Endothelial cell of umbilical vein (primary cell): Measurements from ENCODE around the gene KDM5C. TPM values are rescaled to one million over a fixed set of nuclear protein-coding genes. Genes with fewer than 3 reads are reported as not detected.

ENCODE experiments used
- BruUV-seq: library from RNA; stranded (reverse); fragments of 400-500 nt; replicated peaks from 2 replicates; lab custom pipeline; 2021; lab: Mats Ljungman, UMichigan
- CTCF ChIA-PET: fragments of 300-600, 350-600 bp; sonication (Branson Sonifier 250); formaldehyde crosslinking; loops from one replicate; lab custom pipeline; 2021; ENCODE audit warnings: antibody characterized with exemption, inconsistent platforms; lab: Charles Lee
- POLR2A ChIA-PET: fragments of 300-600, 350-600 bp; sonication (Branson Sonifier 250); formaldehyde crosslinking; loops from one replicate; lab custom pipeline; 2021; ENCODE audit warnings: antibody characterized with exemption, inconsistent platforms; lab: Charles Lee
- DNase-seq: peaks from one replicate; pipeline ENCODE4 v3.0.0-alpha.2; 2011; ENCODE audit warnings: low read depth, low spot score
- FAIRE-seq: peaks from 2 replicates; lab custom pipeline; 2011; peaks lifted over from hg19 to GRCh38; lab: Jason Lieb, UNC
- H2AFZ ChIP-seq: 2 replicates; pipeline ENCODE4 v1.6.0; 2012; ENCODE audit warnings: low read depth, low read length, control low read depth, inconsistent platforms
- H3K27ac ChIP-seq: 2 replicates; pipeline ENCODE4 v1.5.1; 2011; ENCODE audit warnings: low read depth, mild to moderate bottlenecking, control low read depth, low read length, moderate library complexity; ENCODE audit not compliant: insufficient read depth
- H3K27me3 ChIP-seq, 2 experiments: 2 replicates each; pipeline versions ENCODE4 v1.6.0 to v1.6.1; 2011; ENCODE audit warnings: low read length in 2 of 2, mixed read lengths in 1 of 2; ENCODE audit not compliant: control insufficient read depth in 2 of 2, insufficient read depth in 2 of 2
- H3K36me3 ChIP-seq, 2 experiments: 2 replicates in 1 of 2; 3 replicates in 1 of 2; pipeline ENCODE4 v1.5.1; 2011; ENCODE audit warnings: low read length in 2 of 2, mild to moderate bottlenecking in 1 of 2, moderate library complexity in 1 of 2; ENCODE audit not compliant: control insufficient read depth in 2 of 2, insufficient read depth in 2 of 2; ENCODE audit errors: extremely low read depth in 1 of 2
- H3K4me1 ChIP-seq: 3 replicates; pipeline ENCODE4 v1.5.1; 2011; ENCODE audit warnings: mild to moderate bottlenecking, low read length; ENCODE audit not compliant: control insufficient read depth, insufficient read depth; ENCODE audit errors: extremely low read depth
- H3K4me2 ChIP-seq: 2 replicates; pipeline ENCODE4 v1.6.1; 2011; ENCODE audit warnings: low read length, control low read depth, mixed read lengths; ENCODE audit not compliant: insufficient read depth
- H3K4me3 ChIP-seq, 3 experiments: fragments of 200-600 bp in 1 of 3; sonication (generic), shearing (Covaris generic) in 1 of 3; replicated peaks in 1 of 3; 2 replicates each; pipeline ENCODE4 v1.5.1; 2011 to 2016; ENCODE audit warnings: control low read depth in 3 of 3, low read length in 3 of 3, mild to moderate bottlenecking in 2 of 3, inconsistent platforms in 1 of 3, low read depth in 1 of 3, moderate library complexity in 1 of 3; ENCODE audit not compliant: insufficient read depth in 1 of 3
- H3K79me2 ChIP-seq: 2 replicates; pipeline ENCODE4 v1.6.0; 2012; ENCODE audit warnings: low read length, inconsistent platforms; ENCODE audit not compliant: control insufficient read depth, insufficient read depth
- H3K9ac ChIP-seq: replicated peaks from 2 replicates; pipeline ENCODE3; 2011; ENCODE audit warnings: low read length, control low read depth; ENCODE audit not compliant: insufficient read depth; ENCODE audit errors: extremely low read depth
- H3K9me1 ChIP-seq: replicated peaks from 3 replicates; pipeline ENCODE4 v1.6.0; 2011; ENCODE audit warnings: mild to moderate bottlenecking, low read length; ENCODE audit not compliant: control insufficient read depth, insufficient read depth; ENCODE audit errors: extremely low read depth
- H3K9me3 ChIP-seq: replicated peaks from 2 replicates; pipeline ENCODE4 v1.5.1; 2012; ENCODE audit warnings: low read length, inconsistent platforms; ENCODE audit not compliant: control insufficient read depth, insufficient read depth
- H4K20me1 ChIP-seq: replicated peaks from 2 replicates; pipeline ENCODE3; 2011; ENCODE audit warnings: mild to moderate bottlenecking, low read length; ENCODE audit not compliant: control insufficient read depth, insufficient read depth; ENCODE audit errors: extremely low read depth
- CTCF ChIP-seq, 2 donors: IDR thresholded peaks; 1 replicate in 1 of 2; 2 replicates in 1 of 2; pipeline ENCODE4 v1.5.1; 2011; ENCODE audit warnings: low read length in 2 of 2, mild to moderate bottlenecking in 2 of 2, moderate library complexity in 2 of 2, control low read depth in 1 of 2, inconsistent platforms in 1 of 2, low read depth in 1 of 2; ENCODE audit not compliant: insufficient read depth in 1 of 2; ENCODE audit errors: extremely low read depth in 1 of 2
- EZH2 ChIP-seq: IDR thresholded peaks from 2 replicates; pipeline ENCODE4 v1.6.1; 2012; ENCODE audit warnings: borderline replicate concordance, low read depth, mild to moderate bottlenecking, moderate library complexity, low read length, inconsistent platforms; ENCODE audit not compliant: severe bottlenecking
- FOS ChIP-seq: IDR thresholded peaks from 2 replicates; pipeline ENCODE4 v1.6.1; 2011; ENCODE audit warnings: mild to moderate bottlenecking, low read length, moderate library complexity, borderline replicate concordance; ENCODE audit not compliant: insufficient read depth
- GATA2 ChIP-seq: IDR thresholded peaks from 2 replicates; pipeline ENCODE4 v1.7.0; 2011; ENCODE audit warnings: low read depth, mild to moderate bottlenecking, moderate library complexity, mixed read lengths, low read length; ENCODE audit not compliant: insufficient read length, insufficient read depth
- JUN ChIP-seq: IDR thresholded peaks from 2 replicates; pipeline ENCODE4 v1.6.1; 2011; ENCODE audit warnings: borderline replicate concordance, low read depth; ENCODE audit not compliant: insufficient read length, insufficient read depth
- MAX ChIP-seq: IDR thresholded peaks from 2 replicates; pipeline ENCODE4 v1.6.1; 2011; ENCODE audit not compliant: insufficient read depth, insufficient read length
- MYC ChIP-seq: IDR thresholded peaks from one replicate; pipeline ENCODE4 v1.6.1; 2011; ENCODE audit warnings: mild to moderate bottlenecking, low read depth, low read length
- POLR2A ChIP-seq: IDR thresholded peaks from 2 replicates; pipeline ENCODE4 v1.6.1; 2012; ENCODE audit warnings: low read depth, mild to moderate bottlenecking, control low read depth, low read length
- dilution Hi-C: fragments of 300-500 bp; cut with MboI; formaldehyde crosslinking; loops from one replicate; pipeline ENCODE4 v1.15.0; 2019; ENCODE audit warnings: low sequenced_read_pairs; ENCODE audit not compliant: extremely low pct_ligation_motif_present
- intact Hi-C: fragments of 100-400 bp; cut with micrococcal nuclease; formaldehyde crosslinking; loops from one replicate; pipeline ENCODE4 v1.10.0; 2022
- polyA plus RNA-seq, 4 experiments: library from polyadenylated mRNA; depleted of rRNA in 3 of 4; stranded (reverse) in 3 of 4; unstranded in 1 of 4; fragments of >200 nt; gene quantifications; 2 replicates each; pipeline versions ENCODE4 v1.2.1 to v1.2.3, GENCODE V29; 2011 to 2012; ENCODE audit warnings: missing spikeins in 1 of 4
- total RNA-seq: library from RNA; stranded (reverse); gene quantifications from 2 replicates; pipeline ENCODE4 v1.2.3, GENCODE V29; 2021

KDM5C gene
- total and polyA plus RNA-seq, 2 donors (not counting 3 experiments of a cell fraction or from before 2014, with no cell fraction given): 44.7 to 78.7 TPM

- no peak for FAIRE-seq
- BruUV-seq: no TSS peak
- no peak overlapping the region for H3K4me3 ChIP-seq
- H3K79me2 ChIP-seq: no peaks in the 10 kb centered on the region
- H3K27ac ChIP-seq: no peak overlapping the region
- ChIA-PET POLR2A (no interaction called here), CTCF (interaction anchor here (0.5 to 1.2 kb wide), 4 partner anchors 10 to 85 kb away, joined by 3 to 4 read pairs (median 4); no protein-coding TSS in a partner anchor)
- peaks cover 0 to 21% of the 10 kb centered on the region in 2 experiments for H3K36me3 ChIP-seq
- H4K20me1 ChIP-seq: no peaks in the 10 kb centered on the region
- no peaks in the 10 kb centered on the region for H3K9me1 ChIP-seq
- no peaks in the 10 kb centered on the region for H3K9me3 ChIP-seq
- intact Hi-C loops (no loop called here), dilution Hi-C loops (no loop called here)
- no peak for DNase-seq
- no peaks in the 10 kb centered on the region for H3K27me3 ChIP-seq
- TF ChIP-seq MAX: no peak
- no peak for TF ChIP-seq MYC
- no peak for TF ChIP-seq POLR2A
- peak in 1 of 2 donors; percentile 7 for TF ChIP-seq CTCF (IDR thresholded peaks at IDR 0.05; ENCODE audit: extremely low read depth in 1 of 2, insufficient read depth in 1 of 2, low read depth in 1 of 2, low read length in 2 of 2)
- H2AFZ ChIP-seq: no peak overlapping the region
- no peak overlapping the region for H3K4me2 ChIP-seq
- no peak overlapping the region for H3K9ac ChIP-seq
- no peaks in the 10 kb centered on the region for H3K4me1 ChIP-seq
These were observed 34.5 kb downstream of the KDM5C start for GRCh38 chrX:53190363-53190960.

- DNase-seq: no peak
- no peak overlapping the region for H3K27ac ChIP-seq
- TF ChIP-seq JUN (no peak), MYC (no peak), FOS (no peak), GATA2 (no peak), EZH2 (no peak), POLR2A (no peak)
- BruUV-seq: no TSS peak
- POLR2A ChIA-PET: no interaction called here
- no peaks in the 10 kb centered on the region for H3K9me1 ChIP-seq
- H3K36me3 ChIP-seq: peaks cover 0 to 11% of the 10 kb centered on the region in 2 experiments
- H4K20me1 ChIP-seq: no peaks in the 10 kb centered on the region
- no peaks in the 10 kb centered on the region for H3K4me1 ChIP-seq
- H3K27me3 ChIP-seq: no peaks in the 10 kb centered on the region
- CTCF ChIA-PET: interaction anchor here (0.5 kb wide), 1 partner anchor 1722 kb away, joined by 3 read pairs; no protein-coding TSS in a partner anchor
- no peak overlapping the region for H2AFZ ChIP-seq
- no peaks in the 10 kb centered on the region for H3K9me3 ChIP-seq
- no peak for FAIRE-seq
- no peak overlapping the region for H3K9ac ChIP-seq
- H3K79me2 ChIP-seq: no peaks in the 10 kb centered on the region
- intact Hi-C loops: no loop called here
- dilution Hi-C loops: no loop called here
- no peak overlapping the region for H3K4me3 ChIP-seq
- no peak overlapping the region for H3K4me2 ChIP-seq
These were observed 36.2 kb downstream of the KDM5C start for GRCh38 chrX:53188763-53189162.
